Neural cell (in vitro differentiated cells): ENCODE data around the gene MPLKIP. TPM values are rescaled to one million over a fixed set of nuclear protein-coding genes. Genes with fewer than 3 reads are reported as not detected.

Source experiments
- H2AFZ ChIP-seq: fragments of 200-600, 300-800 bp; sonication (generic), shearing (Covaris generic); 2 replicates; pipeline ENCODE4 v1.6.0; 2014; ENCODE audit warnings: low read depth, mild to moderate bottlenecking, antibody characterized with exemption, low read length, moderate library complexity
- H3F3A ChIP-seq: fragments of 200-600 bp; shearing (Covaris generic); 2 replicates; pipeline ENCODE4 v1.6.1; 2016; ENCODE audit warnings: mild to moderate bottlenecking, moderate library complexity, mixed read lengths, antibody characterized with exemption, low read length; ENCODE audit not compliant: insufficient read depth, poor library complexity, severe bottlenecking
- H3K27ac ChIP-seq: fragments of 200-600, 300-800 bp; sonication (generic), shearing (Covaris generic); 2 replicates; pipeline ENCODE4 v1.5.1; 2014; ENCODE audit warnings: mild to moderate bottlenecking, low read length, moderate library complexity
- H3K27me3 ChIP-seq: fragments of 300-800, 200-600 bp; sonication (generic), shearing (Covaris generic); 2 replicates; pipeline ENCODE4 v1.6.0; 2014; ENCODE audit warnings: mild to moderate bottlenecking, low read depth, low read length, moderate library complexity; ENCODE audit not compliant: insufficient read depth
- H3K36me3 ChIP-seq: fragments of 300-800, 200-600 bp; sonication (generic), shearing (Covaris generic); 2 replicates; pipeline ENCODE4 v1.5.1; 2014; ENCODE audit warnings: mild to moderate bottlenecking, antibody characterized with exemption, low read length, moderate library complexity; ENCODE audit not compliant: insufficient read depth
- H3K4me2 ChIP-seq: fragments of 300-800, 200-600 bp; sonication (generic), shearing (Covaris generic); 2 replicates; pipeline ENCODE4 v1.6.0; 2014; ENCODE audit warnings: mild to moderate bottlenecking, low read length
- H3K4me3 ChIP-seq: fragments of 300-800, 200-600 bp; sonication (generic), shearing (Covaris generic); 2 replicates; pipeline ENCODE4 v1.5.1; 2014; ENCODE audit warnings: mild to moderate bottlenecking, low read length, moderate library complexity
- H3K79me2 ChIP-seq: fragments of 200-600 bp; shearing (Covaris generic); replicated peaks from 2 replicates; pipeline ENCODE4 v1.6.0; 2014; ENCODE audit warnings: mild to moderate bottlenecking, low read length, moderate library complexity; ENCODE audit not compliant: insufficient read depth
- H3K9ac ChIP-seq: fragments of 300-800, 200-600 bp; sonication (generic), shearing (Covaris generic); 2 replicates; pipeline ENCODE4 v1.6.1; 2016; ENCODE audit warnings: mild to moderate bottlenecking, low read length, mixed read lengths
- H3K9me2 ChIP-seq: fragments of 200-600 bp; shearing (Covaris generic); 2 replicates; pipeline ENCODE4 v1.6.1; 2016; ENCODE audit warnings: mild to moderate bottlenecking, low read length, mixed read lengths; ENCODE audit not compliant: insufficient read depth
- H3K9me3 ChIP-seq: fragments of 200-600, 300-800 bp; sonication (generic), shearing (Covaris generic); 2 replicates; pipeline ENCODE4 v1.6.1; 2016; ENCODE audit warnings: mild to moderate bottlenecking, mixed run types, low read length, moderate library complexity, mixed read lengths
- H4K20me1 ChIP-seq: fragments of 200-600 bp; shearing (Covaris generic); 2 replicates; pipeline ENCODE4 v1.6.1; 2016; ENCODE audit warnings: mild to moderate bottlenecking, mixed run types; ENCODE audit not compliant: insufficient read depth
- CTCF ChIP-seq: fragments of 450-650 bp; IDR thresholded peaks from 2 replicates; pipeline ENCODE4 v1.5.1; 2014; ENCODE audit warnings: antibody characterized with exemption, mild to moderate bottlenecking, moderate library complexity; ENCODE audit not compliant: poor library complexity, severe bottlenecking
- EP300 ChIP-seq: fragments of 450-650 bp; conservative IDR thresholded peaks from 2 replicates; pipeline ENCODE4 v1.6.1; 2014; ENCODE audit warnings: antibody characterized with exemption, mild to moderate bottlenecking, moderate library complexity; ENCODE audit not compliant: poor library complexity, severe bottlenecking
- EZH2 ChIP-seq: fragments of 200-600, 300-800 bp; shearing (Covaris generic), sonication (generic); IDR thresholded peaks from 2 replicates; pipeline ENCODE4 v1.6.1; 2014; ENCODE audit warnings: antibody characterized with exemption, low read length, borderline replicate concordance, mild to moderate bottlenecking; ENCODE audit not compliant: insufficient read depth, poor library complexity, severe bottlenecking
- MXI1 ChIP-seq: fragments of 450-650 bp; conservative IDR thresholded peaks from 2 replicates; pipeline ENCODE4 v1.6.1; 2014; ENCODE audit warnings: antibody characterized with exemption, mild to moderate bottlenecking; ENCODE audit not compliant: poor library complexity, severe bottlenecking
- POLR2AphosphoS5 ChIP-seq: IDR thresholded peaks from 2 replicates; pipeline ENCODE4 v1.6.1; 2012
- RAD21 ChIP-seq: fragments of 450-650 bp; conservative IDR thresholded peaks from 2 replicates; pipeline ENCODE4 v1.6.1; 2014; ENCODE audit warnings: antibody characterized with exemption, mild to moderate bottlenecking, moderate library complexity
- REST ChIP-seq: IDR thresholded peaks from 2 replicates; pipeline ENCODE4 v1.6.1; 2012; ENCODE audit warnings: borderline replicate concordance
- SMC3 ChIP-seq: fragments of 450-650 bp; conservative IDR thresholded peaks from 2 replicates; pipeline ENCODE4 v1.6.1; 2014; ENCODE audit warnings: antibody characterized with exemption, mild to moderate bottlenecking, moderate library complexity; ENCODE audit not compliant: poor library complexity
- TAF1 ChIP-seq: IDR thresholded peaks from 2 replicates; pipeline ENCODE4 v1.6.1; 2012; ENCODE audit warnings: low read depth
- polyA plus RNA-seq: library from polyadenylated mRNA; depleted of rRNA; stranded (reverse); fragments of >200 nt; gene quantifications from 2 replicates; pipeline ENCODE4 v1.2.3, GENCODE V29; 2014

The MPLKIP gene
- polyA plus RNA-seq, 1 donor from 2014 or later = 54.6 TPM

GRCh38 chr7:40162516-40162915 is 28.1 kb upstream of the MPLKIP start:
- Histone ChIP-seq H3K4me2 (no peak overlapping the region), H3K4me3 (no peak overlapping the region), H3K9ac (no peak overlapping the region), H3K9me2 (no peaks in the 10 kb centered on the region), H3K27me3 (no peaks in the 10 kb centered on the region), H3K27ac (no peak overlapping the region), H3K9me3 (no peaks in the 10 kb centered on the region), H3K79me2 (no peaks in the 10 kb centered on the region), H2AFZ (no peak overlapping the region), H4K20me1 (no peaks in the 10 kb centered on the region), H3F3A (no peaks in the 10 kb centered on the region), H3K36me3 (no peaks in the 10 kb centered on the region)
- TF ChIP-seq POLR2AphosphoS5 (no peak), MXI1 (no peak), SMC3 (no peak), REST (no peak), EZH2 (no peak), CTCF (no peak), EP300 (no peak), RAD21 (no peak), TAF1 (no peak)

GRCh38 chr7:40156988-40157387 is 22.6 kb upstream of the MPLKIP start:
- Histone ChIP-seq H3K27ac (no peak overlapping the region), H3K79me2 (no peaks in the 10 kb centered on the region), H3K4me2 (no peak overlapping the region), H3F3A (no peaks in the 10 kb centered on the region), H3K9me2 (no peaks in the 10 kb centered on the region), H2AFZ (no peak overlapping the region), H3K9ac (no peak overlapping the region), H3K27me3 (no peaks in the 10 kb centered on the region), H3K4me3 (no peak overlapping the region), H3K9me3 (no peaks in the 10 kb centered on the region), H4K20me1 (no peaks in the 10 kb centered on the region), H3K36me3 (no peaks in the 10 kb centered on the region)
- no peak for TF ChIP-seq MXI1
- TF ChIP-seq CTCF = no peak
- TF ChIP-seq TAF1 = no peak
- no peak for TF ChIP-seq POLR2AphosphoS5
- no peak for TF ChIP-seq EP300
- no peak for TF ChIP-seq EZH2
- no peak for TF ChIP-seq SMC3
- TF ChIP-seq REST = no peak
